Measurements from ENCODE around the gene GRK5. TPM values are rescaled to one million over a fixed set of nuclear protein-coding genes. Genes with fewer than 3 reads are reported as not detected.
"Not testable (repeated sequence)": the region's sequence is repeated elsewhere in the genome, so short reads cannot be mapped to it uniquely, and the experiment has no call there.

GRK5 gene
- total and polyA plus RNA-seq, 2 experiments from 2014 or later, result 5.2 to 13.7 TPM

GRCh38 chr10:119257899-119258419, 50.6 kb downstream of the GRK5 start:
- H3K27me3 ChIP-seq (replicated peaks; ENCODE audit: insufficient read depth), result no peaks in the 10 kb centered on the region

GRCh38 chr10:119259345-119259744, 52.0 kb downstream of the GRK5 start:
- Histone ChIP-seq H3K9me2 (ENCODE audit: insufficient read depth) (no peaks in the 10 kb centered on the region), H3K9me3 (ENCODE audit: low read depth) (no peaks in the 10 kb centered on the region), H3K4me2 (ENCODE audit: unreplicated experiment) (no peak overlapping the region), H3F3A (ENCODE audit: insufficient read depth) (peaks cover 15% of the 10 kb centered on the region), H3K4me3 (no peak overlapping the region), H3K4me1 (ENCODE audit: insufficient read depth) (peaks cover 14% of the 10 kb centered on the region), H3K9ac (no peak overlapping the region), H3K79me2 (ENCODE audit: insufficient read depth) (peaks cover 64% of the 10 kb centered on the region), H3K27me3 (replicated peaks; ENCODE audit: insufficient read depth) (no peaks in the 10 kb centered on the region), H2AFZ (no peak overlapping the region), H3K27ac (no peak overlapping the region), H3K36me3 (ENCODE audit: low read depth) (no peaks in the 10 kb centered on the region), H4K20me1 (ENCODE audit: insufficient read depth) (no peaks in the 10 kb centered on the region)
- 99% methylated on average over 3 of the region's 3 CpGs for WGBS, 2 experiments (ENCODE audit: low coverage in 1 of 2, low lambda C conversion rate in 2 of 2, missing lambda C conversion rate in 2 of 2)
- in situ Hi-C loops (cut with MboI), result no loop called here
- TF ChIP-seq EZH2 (IDR thresholded peaks at IDR 0.05; ENCODE audit: insufficient read depth, poor library complexity, severe bottlenecking) (no peak), EZH2phosphoT487 (IDR thresholded peaks at IDR 0.05; ENCODE audit: insufficient read depth, low read depth) (no peak)
- DNase-seq, result no peak

More at GRCh38 chr10:119257899-119258419, 50.6 kb downstream of the GRK5 start:
- Histone ChIP-seq H3K4me2 (ENCODE audit: unreplicated experiment) (no peak overlapping the region), H3K9ac (no peak overlapping the region), H3K9me3 (ENCODE audit: low read depth) (no peaks in the 10 kb centered on the region), H3K4me1 (ENCODE audit: insufficient read depth) (peaks cover 25% of the 10 kb centered on the region), H3K27ac (no peak overlapping the region), H3K9me2 (ENCODE audit: insufficient read depth) (no peaks in the 10 kb centered on the region), H3K36me3 (ENCODE audit: low read depth) (no peaks in the 10 kb centered on the region), H3K4me3 (no peak overlapping the region), H3K79me2 (ENCODE audit: insufficient read depth) (peaks cover 53% of the 10 kb centered on the region), H3F3A (ENCODE audit: insufficient read depth) (peaks cover 23% of the 10 kb centered on the region), H2AFZ (no peak overlapping the region), H4K20me1 (ENCODE audit: insufficient read depth) (no peaks in the 10 kb centered on the region)
- WGBS, 2 experiments (ENCODE audit: low coverage in 1 of 2, low lambda C conversion rate in 2 of 2, missing lambda C conversion rate in 2 of 2), result 98% methylated on average over 4 of the region's 4 CpGs
- no peak for DNase-seq
- TF ChIP-seq EZH2phosphoT487 (IDR thresholded peaks at IDR 0.05; ENCODE audit: insufficient read depth, low read depth), result no peak
- TF ChIP-seq EZH2 (IDR thresholded peaks at IDR 0.05; ENCODE audit: insufficient read depth, poor library complexity, severe bottlenecking), result no peak
- in situ Hi-C loops (cut with MboI), result no loop called here

- H3K27ac ChIP-seq; DNase-seq; H3K9ac ChIP-seq; H3K4me1 ChIP-seq (ENCODE audit: insufficient read depth); H3K9me3 ChIP-seq (ENCODE audit: low read depth); H2AFZ ChIP-seq; in situ Hi-C loops (cut with MboI); H3K27me3 ChIP-seq (replicated peaks; ENCODE audit: insufficient read depth); H4K20me1 ChIP-seq (ENCODE audit: insufficient read depth); H3K4me2 ChIP-seq (ENCODE audit: unreplicated experiment); H3F3A ChIP-seq (ENCODE audit: insufficient read depth); H3K9me2 ChIP-seq (ENCODE audit: insufficient read depth); H3K36me3 ChIP-seq (ENCODE audit: low read depth); H3K4me3 ChIP-seq: not testable (repeated sequence)
- H3K79me2 ChIP-seq (ENCODE audit: insufficient read depth), result peaks cover 58% of the 10 kb centered on the region
- WGBS, 2 experiments (ENCODE audit: low coverage in 1 of 2, low lambda C conversion rate in 2 of 2, missing lambda C conversion rate in 2 of 2), result 96% methylated on average over 17 of the region's 34 CpGs; no CpG with 5 or more reads in 1 of the 2 experiments
Observed at GRCh38 chr10:119261016-119261415, 53.6 kb downstream of the GRK5 start.

GRCh38 chr10:119263951-119264617, 56.7 kb downstream of the GRK5 start:
- no peaks in the 10 kb centered on the region for H3K9me2 ChIP-seq (ENCODE audit: insufficient read depth)
- H2AFZ ChIP-seq, result no peak overlapping the region
- in situ Hi-C loops (cut with MboI), result no loop called here
- peak; percentile 7 for DNase-seq
- no peaks in the 10 kb centered on the region for H3K9me3 ChIP-seq (ENCODE audit: low read depth)
- no peak overlapping the region for H3K4me2 ChIP-seq (ENCODE audit: unreplicated experiment)
- H4K20me1 ChIP-seq (ENCODE audit: insufficient read depth), result no peaks in the 10 kb centered on the region
- H3K36me3 ChIP-seq (ENCODE audit: low read depth), result no peaks in the 10 kb centered on the region
- TF ChIP-seq EZH2 (IDR thresholded peaks at IDR 0.05; ENCODE audit: insufficient read depth, poor library complexity, severe bottlenecking), result no peak
- no peak for TF ChIP-seq EZH2phosphoT487 (IDR thresholded peaks at IDR 0.05; ENCODE audit: insufficient read depth, low read depth)
- peaks cover 45% of the 10 kb centered on the region for H3K79me2 ChIP-seq (ENCODE audit: insufficient read depth)
- H3K27me3 ChIP-seq (replicated peaks; ENCODE audit: insufficient read depth), result no peaks in the 10 kb centered on the region
- no peaks in the 10 kb centered on the region for H3F3A ChIP-seq (ENCODE audit: insufficient read depth)
- no peak overlapping the region for H3K27ac ChIP-seq
- H3K9ac ChIP-seq, result no peak overlapping the region
- WGBS, 2 experiments (ENCODE audit: low coverage in 1 of 2, low lambda C conversion rate in 2 of 2, missing lambda C conversion rate in 2 of 2), result 37 to 39% methylated on average over 4 of the region's 4 CpGs
- H3K4me1 ChIP-seq (ENCODE audit: insufficient read depth), result 0 out of 2 replicates have a peak, but pooled peaks cover 7% of the 10 kb centered on the region
- no peak overlapping the region for H3K4me3 ChIP-seq
